HG03342 (cell line): ENCODE measurements around the gene CAV1.

Experiments used
- ATAC-seq: cut with Tn5 transposase; IDR thresholded peaks from one replicate; pipeline ENCODE4 v1.9.1; 2021; ENCODE audit warnings: mild to moderate bottlenecking, moderate library complexity; ENCODE audit not compliant: unreplicated experiment

The CAV1 gene

GRCh38 chr7:116610210-116610609 is 85.4 kb downstream of the CAV1 start:
- ATAC-seq: no peak

- ATAC-seq: no peak
Observed at GRCh38 chr7:116610721-116611120, 85.9 kb downstream of the CAV1 start.
